WERI-Rb-1 (cell line): Measurements from ENCODE around the gene KDM4F.
"Not testable (repeated sequence)": the region's sequence is repeated elsewhere in the genome, so short reads cannot be mapped to it uniquely, and the experiment has no call there.

ENCODE experiments used
- DNase-seq: peaks from one replicate; pipeline ENCODE4 v3.0.0-alpha.2; 2020
- H3K27ac ChIP-seq: fragments of 250-450 bp; sonication (Bioruptor Pico); 2 replicates; pipeline ENCODE4 v1.5.1; 2020; ENCODE audit warnings: mild to moderate bottlenecking, moderate library complexity
- H3K27me3 ChIP-seq: fragments of 250-450 bp; sonication (Bioruptor Pico); 2 replicates; pipeline ENCODE4 v1.5.1; 2021; ENCODE audit warnings: mild to moderate bottlenecking, low read depth, moderate library complexity; ENCODE audit not compliant: insufficient read depth, severe bottlenecking
- H3K36me3 ChIP-seq: fragments of 250-450 bp; sonication (Bioruptor Pico); 2 replicates; pipeline ENCODE4 v1.5.1; 2020; ENCODE audit warnings: mild to moderate bottlenecking, moderate library complexity
- H3K4me3 ChIP-seq: 2 replicates; pipeline ENCODE4 v1.5.1; 2011; ENCODE audit warnings: low read depth, mild to moderate bottlenecking, control low read depth, low read length
- H3K9me3 ChIP-seq: fragments of 250-450 bp; sonication (Bioruptor Pico); 2 replicates; pipeline ENCODE4 v1.5.1; 2021; ENCODE audit warnings: mild to moderate bottlenecking, moderate library complexity; ENCODE audit not compliant: severe bottlenecking
- TF ChIP-seq, protein P1 (sequence below): IDR thresholded peaks from 2 replicates; pipeline ENCODE4 v1.5.1; 2011; ENCODE audit warnings: low read depth, mild to moderate bottlenecking, control low read depth, inconsistent platforms, low read length

KDM4F gene

DNA sequence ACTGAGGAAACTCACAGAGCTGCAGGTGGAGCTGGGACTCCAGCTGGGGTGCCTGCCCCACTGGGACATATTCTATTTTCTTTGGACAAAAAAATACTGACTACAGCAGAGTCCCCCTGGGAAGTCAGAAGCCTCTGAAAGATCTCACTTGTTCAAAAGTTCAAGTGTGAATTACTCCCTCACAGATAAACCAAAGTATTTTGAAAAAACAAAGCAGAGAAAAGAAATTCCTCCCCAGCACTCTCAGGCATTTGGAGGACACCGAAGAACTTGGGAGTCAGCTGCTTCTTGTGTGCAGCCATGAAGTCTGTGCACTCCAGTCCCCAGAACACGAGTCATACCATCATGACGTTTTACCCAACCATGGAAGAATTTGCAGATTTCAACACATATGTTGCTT is at the start of gene KDM4F:
KDM4F (plus strand) TSS at position 301 of the 400 bp plus-strand sequence.
- not testable (repeated sequence) for H3K36me3 ChIP-seq, DNase-seq, H3K9me3 ChIP-seq, H3K27me3 ChIP-seq, H3K4me3 ChIP-seq, H3K27ac ChIP-seq

DNA sequence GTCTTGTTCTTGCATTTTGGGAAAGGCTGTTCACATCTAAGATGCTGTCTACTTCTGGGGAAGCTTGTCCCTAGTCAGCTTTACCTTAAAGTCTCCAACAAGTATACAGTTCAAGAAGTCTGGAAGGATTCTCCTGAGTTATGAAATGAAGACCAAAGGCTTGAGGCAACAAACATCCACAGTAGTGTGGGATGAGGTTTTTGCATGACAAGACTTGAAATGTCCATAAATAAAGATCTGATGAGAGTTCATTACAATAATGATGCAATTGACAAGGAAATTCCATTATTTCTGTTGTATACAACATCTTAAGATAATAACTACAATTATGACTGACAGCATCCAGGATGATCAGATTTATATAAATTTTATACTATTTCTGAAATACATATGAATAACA is 45.5 kb upstream of the KDM4F start:
- peaks cover 4% of the 10 kb centered on the region for H3K9me3 ChIP-seq
- TF ChIP-seq, protein P1, sequence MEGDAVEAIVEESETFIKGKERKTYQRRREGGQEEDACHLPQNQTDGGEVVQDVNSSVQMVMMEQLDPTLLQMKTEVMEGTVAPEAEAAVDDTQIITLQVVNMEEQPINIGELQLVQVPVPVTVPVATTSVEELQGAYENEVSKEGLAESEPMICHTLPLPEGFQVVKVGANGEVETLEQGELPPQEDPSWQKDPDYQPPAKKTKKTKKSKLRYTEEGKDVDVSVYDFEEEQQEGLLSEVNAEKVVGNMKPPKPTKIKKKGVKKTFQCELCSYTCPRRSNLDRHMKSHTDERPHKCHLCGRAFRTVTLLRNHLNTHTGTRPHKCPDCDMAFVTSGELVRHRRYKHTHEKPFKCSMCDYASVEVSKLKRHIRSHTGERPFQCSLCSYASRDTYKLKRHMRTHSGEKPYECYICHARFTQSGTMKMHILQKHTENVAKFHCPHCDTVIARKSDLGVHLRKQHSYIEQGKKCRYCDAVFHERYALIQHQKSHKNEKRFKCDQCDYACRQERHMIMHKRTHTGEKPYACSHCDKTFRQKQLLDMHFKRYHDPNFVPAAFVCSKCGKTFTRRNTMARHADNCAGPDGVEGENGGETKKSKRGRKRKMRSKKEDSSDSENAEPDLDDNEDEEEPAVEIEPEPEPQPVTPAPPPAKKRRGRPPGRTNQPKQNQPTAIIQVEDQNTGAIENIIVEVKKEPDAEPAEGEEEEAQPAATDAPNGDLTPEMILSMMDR: no peak
- no peaks in the 10 kb centered on the region for H3K27me3 ChIP-seq
- H3K27ac ChIP-seq: no peak overlapping the region
- H3K4me3 ChIP-seq: no peak overlapping the region
- H3K36me3 ChIP-seq: no peaks in the 10 kb centered on the region
- DNase-seq: no peak

DNA sequence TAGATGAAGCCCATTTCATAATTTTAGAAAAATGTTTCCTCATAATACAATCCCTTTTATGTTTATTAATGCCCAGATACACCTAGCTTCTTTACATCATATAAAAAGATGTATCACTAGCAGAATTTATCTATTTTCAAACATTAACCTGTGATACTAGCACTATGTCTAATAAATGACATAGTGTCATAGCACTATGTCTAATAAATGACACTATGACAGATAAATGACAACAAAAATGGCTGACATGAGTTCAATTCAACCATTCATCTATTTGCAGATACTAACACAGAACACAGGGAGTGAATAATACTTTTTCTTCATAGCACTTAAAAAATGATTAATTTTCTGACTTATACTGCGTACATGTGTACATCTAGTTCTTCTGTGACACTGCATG is 43.6 kb upstream of the KDM4F start:
- Histone ChIP-seq H3K4me3 (no peak overlapping the region), H3K36me3 (no peaks in the 10 kb centered on the region), H3K27me3 (no peaks in the 10 kb centered on the region), H3K27ac (no peak overlapping the region), H3K9me3 (peaks cover 4% of the 10 kb centered on the region)
- DNase-seq: no peak
- TF ChIP-seq, protein P1: no peak

DNA sequence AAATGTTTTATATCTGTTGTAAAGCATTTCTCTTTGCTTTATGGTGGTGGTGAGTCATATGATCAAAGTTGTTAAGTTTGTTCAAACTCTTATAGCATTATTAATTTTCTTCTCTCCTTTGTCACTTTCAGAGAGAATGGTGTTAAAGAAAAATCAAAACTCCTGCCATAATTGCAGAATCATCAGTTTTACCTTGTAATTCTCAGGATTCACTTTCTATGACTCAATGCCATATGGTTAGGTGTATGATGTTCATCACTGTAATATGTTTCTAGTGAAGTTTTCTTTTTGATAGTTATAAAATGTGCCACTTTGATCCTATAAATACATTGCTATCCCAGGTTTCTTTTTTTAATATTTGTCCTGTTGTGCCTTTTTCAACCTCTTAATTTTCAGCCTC is 37.8 kb upstream of the KDM4F start:
- H3K9me3 ChIP-seq: peaks cover 4% of the 10 kb centered on the region
- DNase-seq: no peak
- no peak overlapping the region for H3K27ac ChIP-seq
- H3K27me3 ChIP-seq: no peaks in the 10 kb centered on the region
- H3K36me3 ChIP-seq: no peaks in the 10 kb centered on the region
- no peak overlapping the region for H3K4me3 ChIP-seq
- TF ChIP-seq, protein P1: no peak

DNA sequence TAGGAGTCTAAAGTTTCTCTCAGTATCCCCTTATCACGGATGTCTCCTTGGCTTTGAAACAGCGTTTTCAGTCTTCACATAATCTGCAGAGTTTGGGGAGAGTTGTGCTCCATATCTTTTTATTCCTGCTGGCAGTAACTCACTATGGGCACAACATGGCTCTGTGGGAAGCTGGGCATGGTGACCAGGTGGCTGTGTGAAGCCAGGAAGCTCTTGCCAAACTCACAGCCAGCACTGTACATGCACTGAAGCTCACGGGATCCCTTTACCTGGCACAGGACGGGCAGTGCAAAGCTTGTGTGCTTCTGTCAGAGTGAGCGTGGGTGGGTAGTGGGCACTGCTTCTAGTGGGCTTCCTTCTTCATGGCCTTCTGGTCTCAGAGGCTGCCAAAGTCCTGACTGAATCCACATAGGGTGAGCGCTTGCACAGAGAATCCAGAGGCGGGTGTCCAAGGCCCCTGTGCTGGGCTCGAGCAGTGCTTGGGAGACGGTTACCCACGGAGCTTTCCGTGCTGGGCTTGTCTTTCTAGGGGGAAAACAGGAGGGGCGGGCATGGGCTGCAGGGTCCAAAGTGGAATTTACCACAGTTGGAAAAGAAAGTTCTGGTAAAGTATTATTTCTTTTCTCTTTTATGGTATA is 34.9 kb upstream of the KDM4F start:
- TF ChIP-seq, protein P1: no peak
- H3K27me3 ChIP-seq: no peaks in the 10 kb centered on the region
- no peak overlapping the region for H3K27ac ChIP-seq
- H3K9me3 ChIP-seq: no peaks in the 10 kb centered on the region
- no peak for DNase-seq
- no peak overlapping the region for H3K4me3 ChIP-seq
- H3K36me3 ChIP-seq: no peaks in the 10 kb centered on the region

DNA sequence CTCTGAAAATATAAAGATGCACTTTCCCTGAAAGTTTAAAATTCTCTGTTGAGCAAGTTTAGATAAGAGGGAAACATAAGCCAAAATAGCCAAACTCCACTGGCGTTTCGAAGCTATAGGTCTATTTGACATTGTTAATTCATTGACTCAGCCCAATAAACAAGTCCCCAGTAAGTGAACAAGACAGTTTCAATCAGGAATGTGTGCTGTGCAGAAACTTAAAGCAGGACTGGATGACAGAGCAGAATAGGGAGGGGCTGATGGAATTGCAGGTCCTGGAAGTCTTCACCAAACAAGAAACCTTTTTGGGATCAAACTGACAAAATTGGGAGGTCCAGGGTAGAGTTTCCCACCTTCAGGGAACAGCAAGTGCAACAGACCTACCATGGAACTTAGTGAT is 33.1 kb upstream of the KDM4F start:
- Histone ChIP-seq H3K27me3 (no peaks in the 10 kb centered on the region), H3K9me3 (no peaks in the 10 kb centered on the region), H3K27ac (no peak overlapping the region), H3K4me3 (no peak overlapping the region), H3K36me3 (no peaks in the 10 kb centered on the region)
- TF ChIP-seq, protein P1: no peak
- DNase-seq: no peak

DNA sequence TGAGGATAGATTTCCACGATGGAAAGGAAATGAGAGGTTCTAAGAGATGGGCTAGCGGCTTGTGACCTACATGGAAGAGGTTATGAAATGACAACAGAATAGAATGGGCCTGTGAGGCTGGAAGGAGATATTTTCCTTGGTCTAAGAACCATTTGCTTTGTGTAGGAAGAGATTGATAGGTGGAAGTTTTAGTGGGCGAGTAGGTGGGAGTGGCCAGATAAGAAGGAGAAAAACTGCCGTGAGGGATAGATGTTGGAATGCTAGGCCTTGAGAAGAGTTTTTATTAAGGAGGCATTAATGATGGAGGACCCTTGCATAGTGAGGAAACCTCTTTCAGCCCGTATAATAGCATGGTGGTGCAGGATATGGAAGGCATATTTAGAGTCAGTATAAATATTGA is 27.8 kb upstream of the KDM4F start:
- H3K36me3 ChIP-seq, H3K4me3 ChIP-seq, H3K9me3 ChIP-seq, H3K27me3 ChIP-seq, H3K27ac ChIP-seq, DNase-seq: not testable (repeated sequence)
